Esophagus muscularis mucosa (tissue), 3 donors: Measurements from ENCODE around the gene NSD2.

Source experiments
- CTCF ChIP-seq, 3 experiments: fragments of 200-600 bp in 2 of 3; fragments of 450-650 bp in 1 of 3; sonication (generic) in 2 of 3; IDR thresholded peaks; one replicate each; pipeline ENCODE4 v1.5.1; 2017 to 2019; ENCODE audit warnings: antibody characterized with exemption in 3 of 3, mild to moderate bottlenecking in 2 of 3, moderate library complexity in 1 of 3
- POLR2A ChIP-seq: fragments of 450-650 bp; IDR thresholded peaks from one replicate; pipeline ENCODE4 v1.6.1; 2017; ENCODE audit warnings: antibody characterized with exemption, moderate library complexity, mild to moderate bottlenecking, low read depth
- POLR2AphosphoS5 ChIP-seq, 2 donors: sonication (generic); formaldehyde crosslinking; IDR thresholded peaks; one replicate each; pipeline ENCODE4 v1.6.1; 2017; ENCODE audit warnings: antibody characterized with exemption in 2 of 2

DNA sequence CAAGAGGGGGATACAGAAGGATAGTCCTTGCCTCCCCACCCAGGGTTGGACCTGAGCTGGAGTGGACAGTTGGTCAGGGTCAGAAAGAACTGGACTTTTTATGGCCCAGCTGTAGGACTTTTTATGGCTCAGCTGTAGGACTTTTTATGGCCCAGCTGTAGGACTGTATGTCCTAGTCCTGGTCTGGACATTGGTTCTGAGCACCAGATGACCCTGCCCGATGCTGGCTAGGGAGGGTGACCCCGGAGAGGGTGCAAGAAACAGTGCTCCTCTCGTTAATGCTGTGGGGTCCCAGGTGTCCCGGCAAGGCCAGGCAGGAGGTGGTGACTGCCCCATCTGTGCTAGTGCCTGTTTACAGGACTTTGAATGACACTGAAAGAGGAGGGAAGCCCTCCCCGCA lies 13.3 kb upstream of the NSD2 start:
- TF ChIP-seq POLR2A (no peak), CTCF (IDR thresholded peaks at IDR 0.05) (no peak), POLR2AphosphoS5 (IDR thresholded peaks at IDR 0.05) (no peak)
